Stomach (tissue), 4 donors: ENCODE data around the gene DNM3.

Experiments used
- CTCF ChIP-seq, 7 experiments: fragments of 450-650 bp in 4 of 7; fragments of 200-600 bp in 3 of 7; sonication (generic) in 3 of 7; IDR thresholded peaks; one replicate each; pipeline ENCODE4 v1.5.1; 2016 to 2019; ENCODE audit warnings: antibody characterized with exemption in 7 of 7, control low read depth in 2 of 7, mild to moderate bottlenecking in 1 of 7
- POLR2A ChIP-seq, 4 donors: fragments of 450-650 bp; IDR thresholded peaks; one replicate each; pipeline ENCODE4 v1.6.1; 2016; ENCODE audit warnings: antibody characterized with exemption in 4 of 4, control low read depth in 2 of 4, mild to moderate bottlenecking in 1 of 4, moderate library complexity in 1 of 4
- POLR2AphosphoS5 ChIP-seq, 3 donors: sonication (generic); formaldehyde crosslinking; IDR thresholded peaks; one replicate each; pipeline ENCODE4 v1.6.1; 2016; ENCODE audit warnings: antibody characterized with exemption in 3 of 3

DNA sequence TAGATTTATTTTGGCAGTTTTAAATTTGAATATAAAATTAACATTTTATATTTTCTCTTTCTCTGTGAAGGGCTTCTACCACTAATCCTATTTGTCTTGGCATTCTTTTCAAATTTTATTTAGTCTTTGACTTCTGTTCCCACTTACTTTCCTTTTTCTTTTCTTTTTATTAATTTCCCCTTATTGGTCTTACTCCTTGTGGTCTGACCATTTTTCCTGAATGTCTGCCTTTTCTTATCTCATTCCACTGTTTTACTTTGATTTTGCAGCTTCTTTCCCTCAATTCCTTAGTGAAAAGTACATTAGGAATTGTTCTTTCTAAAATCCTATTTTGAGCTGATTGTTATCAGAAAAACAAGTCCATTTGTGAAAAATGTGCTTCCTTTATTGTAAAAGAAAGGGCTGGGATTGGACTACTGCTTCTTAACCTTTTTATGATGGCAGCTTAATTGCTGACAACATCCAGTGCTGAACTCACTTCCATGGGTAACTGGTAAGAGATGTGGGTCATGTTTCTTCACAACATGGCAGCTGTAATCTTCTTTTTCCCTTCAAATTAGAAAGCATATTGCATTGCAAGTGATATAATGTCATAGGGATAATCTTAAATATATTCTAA, 284.6 kb downstream of the DNM3 start:
- TF ChIP-seq CTCF (IDR thresholded peaks at IDR 0.05) = no peak
- TF ChIP-seq POLR2A (IDR thresholded peaks at IDR 0.05) = no peak
- TF ChIP-seq POLR2AphosphoS5 (IDR thresholded peaks at IDR 0.05) = no peak
